Adrenal gland (tissue), 12 donors: ENCODE data around the gene FPGS. TPM values are rescaled to one million over a fixed set of nuclear protein-coding genes. Genes with fewer than 3 reads are reported as not detected.

Experiments used
- DNase-seq, 7 donors: peaks; one replicate each; pipeline ENCODE4 v3.0.0-alpha.2; 2019 to 2020
- H3K27ac ChIP-seq, 5 donors: fragments of 200-600 bp; sonication (generic) in 4 of 5; 1 replicate in 3 of 5; 2 replicates in 2 of 5; pipeline versions ENCODE4 v1.5.1 to v1.8.0; 2016 to 2020; ENCODE audit warnings: mild to moderate bottlenecking in 1 of 5
- H3K27me3 ChIP-seq: fragments of 200-600 bp; 2 replicates; pipeline ENCODE4 v1.8.0; 2021
- H3K36me3 ChIP-seq, 2 donors: fragments of 200-600 bp; replicated peaks in 1 of 2; 1 replicate in 1 of 2; 2 replicates in 1 of 2; pipeline versions ENCODE4 v1.5.1 to v1.8.0; 2018 to 2022
- H3K4me1 ChIP-seq, 2 donors: fragments of 200-600 bp; replicated peaks in 1 of 2; 1 replicate in 1 of 2; 2 replicates in 1 of 2; pipeline versions ENCODE4 v1.5.1 to v1.8.0; 2018 to 2021
- H3K4me3 ChIP-seq, 4 donors: fragments of 200-600 bp; sonication (generic) in 3 of 4; one replicate each; pipeline ENCODE4 v1.5.1; 2016 to 2018
- H3K9me3 ChIP-seq, 3 donors: fragments of 200-600 bp; sonication (generic) in 1 of 3; replicated peaks in 1 of 3; 1 replicate in 2 of 3; 2 replicates in 1 of 3; pipeline versions ENCODE4 v1.5.1 to v1.8.0; 2016 to 2021
- POLR2A ChIP-seq, 2 donors: fragments of 450-650 bp; IDR thresholded peaks; one replicate each; pipeline ENCODE4 v1.6.1; 2017; ENCODE audit warnings: antibody characterized with exemption in 2 of 2, mild to moderate bottlenecking in 2 of 2, moderate library complexity in 1 of 2
- WGBS, 4 donors: extraction: QIAGEN DNeasy Blood & Tissue Kit in 2 of 4; methylation state at CpG; one replicate each; pipeline versions ENCODE4 v1.1.5 to v1.1.7; 2013 to 2017; 5-methylcytosine and 5-hydroxymethylcytosine counted together
- intact Hi-C, 2 donors: fragments of 100-400 bp; cut with DNase I; formaldehyde crosslinking; loops; one replicate each; pipeline versions ENCODE4 v1.14.1 to v1.15.0; 2022 to 2023
- polyA plus RNA-seq, 3 donors: library from polyadenylated mRNA; stranded (reverse); fragments of 200-250 nt in 2 of 3; fragments of 350-450 nt in 1 of 3; fragmentation: Illumina TruSeq in 1 of 3; extraction: RNeasy Lipid Tissue Mini Kit (QIAGEN cat#74804) in 1 of 3; gene quantifications; one replicate each; pipeline ENCODE4 v1.2.3, GENCODE V29; 2013 to 2014
- total RNA-seq, 9 donors: library from RNA; depleted of rRNA in 4 of 9; stranded (reverse); fragments of >200 nt in 4 of 9; fragments of 120-200 nt in 1 of 9; fragmentation: NEBNext Ultra II Directional in 1 of 9; extraction: Animal tissue kit (Norgen Biotek cat#: 25700) in 1 of 9; gene quantifications; one replicate each; pipeline versions ENCODE4 v1.1.0 to v1.2.4, GENCODE V29; 2013 to 2023
- TF ChIP-seq, protein P1 (sequence below), 6 experiments: fragments of 450-650 bp in 4 of 6; fragments of 200-600 bp in 2 of 6; sonication (generic) in 1 of 6; IDR thresholded peaks; 1 replicate in 5 of 6; 2 replicates in 1 of 6; pipeline versions ENCODE4 v1.5.1 to v1.8.0; 2016 to 2021; ENCODE audit warnings: antibody characterized with exemption in 6 of 6, mild to moderate bottlenecking in 2 of 6, moderate library complexity in 1 of 6
- donor health status: healthy with polysubstance abuse.
- donor health status: Bipolar disorder and iron deficiency.
- donor health status: DM: yes; HTN: yes; CAD: no.
- donor health status: DM: no; HTN: no; CAD: no.
- donor health status: DM: no; HTN: no; CAD: no.
- donor health status: DM: yes; HTN: yes; CAD: no.

The FPGS gene
- total and polyA plus RNA-seq, 12 donors, result 31.1 to 359 (median 120) TPM

GRCh38 chr9:127768698-127769097 lies 34.0 kb upstream of the FPGS start:
- TF ChIP-seq, protein P1, sequence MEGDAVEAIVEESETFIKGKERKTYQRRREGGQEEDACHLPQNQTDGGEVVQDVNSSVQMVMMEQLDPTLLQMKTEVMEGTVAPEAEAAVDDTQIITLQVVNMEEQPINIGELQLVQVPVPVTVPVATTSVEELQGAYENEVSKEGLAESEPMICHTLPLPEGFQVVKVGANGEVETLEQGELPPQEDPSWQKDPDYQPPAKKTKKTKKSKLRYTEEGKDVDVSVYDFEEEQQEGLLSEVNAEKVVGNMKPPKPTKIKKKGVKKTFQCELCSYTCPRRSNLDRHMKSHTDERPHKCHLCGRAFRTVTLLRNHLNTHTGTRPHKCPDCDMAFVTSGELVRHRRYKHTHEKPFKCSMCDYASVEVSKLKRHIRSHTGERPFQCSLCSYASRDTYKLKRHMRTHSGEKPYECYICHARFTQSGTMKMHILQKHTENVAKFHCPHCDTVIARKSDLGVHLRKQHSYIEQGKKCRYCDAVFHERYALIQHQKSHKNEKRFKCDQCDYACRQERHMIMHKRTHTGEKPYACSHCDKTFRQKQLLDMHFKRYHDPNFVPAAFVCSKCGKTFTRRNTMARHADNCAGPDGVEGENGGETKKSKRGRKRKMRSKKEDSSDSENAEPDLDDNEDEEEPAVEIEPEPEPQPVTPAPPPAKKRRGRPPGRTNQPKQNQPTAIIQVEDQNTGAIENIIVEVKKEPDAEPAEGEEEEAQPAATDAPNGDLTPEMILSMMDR (IDR thresholded peaks at IDR 0.05), result no peak
- no peak for TF ChIP-seq POLR2A (IDR thresholded peaks at IDR 0.05)
- Histone ChIP-seq H3K27me3 (no peaks in the 10 kb centered on the region), H3K36me3 (no peaks in the 10 kb centered on the region), H3K27ac (peak overlapping the region in 1 of 5 donors; percentile 67), H3K4me1 (peaks cover 5 to 15% of the 10 kb centered on the region in 2 donors), H3K9me3 (no peaks in the 10 kb centered on the region), H3K4me3 (no peak overlapping the region)
- intact Hi-C loops, result no loop called here
- WGBS, 4 donors, result 66 to 70% (median 69%) methylated on average over 7 to 8 of the region's 8 CpGs
- no peak for DNase-seq

DNA sequence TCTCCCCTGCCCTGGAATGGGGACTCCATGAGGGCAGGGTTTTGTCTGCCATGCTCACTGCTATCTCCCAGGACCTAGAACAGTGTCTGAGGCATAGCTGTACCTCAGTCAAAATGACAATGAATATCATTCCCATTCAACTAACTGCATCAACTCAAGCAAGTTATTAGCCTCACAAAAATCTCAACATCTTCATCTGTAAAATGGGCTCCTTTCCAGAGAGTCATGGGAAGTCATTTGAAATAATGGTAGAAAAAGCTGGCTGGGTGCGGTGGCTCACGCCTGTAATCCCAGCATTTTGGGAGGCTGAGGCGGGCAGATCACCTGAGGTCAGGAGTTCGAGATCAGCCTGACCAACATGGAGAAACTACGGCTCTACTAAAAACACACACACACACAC lies 33.6 kb upstream of the FPGS start:
- no peaks in the 10 kb centered on the region for H3K9me3 ChIP-seq
- 74 to 95% (median 86%) methylated on average over 5 of the region's 5 CpGs for WGBS, 4 donors
- TF ChIP-seq, protein P1 (IDR thresholded peaks at IDR 0.05), result no peak
- TF ChIP-seq POLR2A (IDR thresholded peaks at IDR 0.05), result no peak
- H3K36me3 ChIP-seq, result no peaks in the 10 kb centered on the region
- intact Hi-C loops, result no loop called here
- H3K4me1 ChIP-seq, result peaks cover 5 to 15% of the 10 kb centered on the region in 2 donors
- DNase-seq, result no peak
- no peak overlapping the region for H3K27ac ChIP-seq
- no peaks in the 10 kb centered on the region for H3K27me3 ChIP-seq
- no peak overlapping the region for H3K4me3 ChIP-seq

DNA sequence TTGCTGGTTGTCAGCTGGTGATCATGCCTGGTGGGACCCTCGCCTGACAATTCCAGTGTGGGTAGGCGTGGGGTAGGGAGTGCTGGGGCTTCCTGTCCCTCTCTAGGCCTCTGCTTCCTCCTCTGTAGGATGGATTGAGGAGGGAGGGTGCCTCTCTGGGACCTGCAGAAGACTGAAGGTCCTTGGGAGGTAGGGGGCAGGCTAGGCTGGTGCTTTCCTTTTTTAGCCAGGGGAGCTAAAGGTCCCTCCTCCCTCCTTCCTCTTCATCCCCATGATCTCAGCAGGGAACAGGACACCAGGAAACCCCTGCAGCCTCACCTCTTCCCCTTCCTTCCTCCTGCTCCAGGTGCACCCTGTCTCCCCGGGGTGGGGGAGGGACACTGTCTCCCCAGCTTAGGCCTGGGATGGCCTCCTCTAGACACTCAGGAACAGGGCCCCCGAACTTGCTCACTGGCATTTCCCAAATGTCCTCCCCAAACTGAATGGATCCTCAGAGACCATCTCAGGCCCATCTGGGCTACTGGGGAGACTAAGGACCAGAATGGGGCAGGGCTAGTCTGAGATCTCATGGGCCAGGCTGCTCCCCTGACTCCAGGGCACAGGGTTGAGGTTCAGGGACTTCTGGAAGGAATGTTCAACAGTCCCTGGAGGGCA lies 32.6 kb upstream of the FPGS start:
- Histone ChIP-seq H3K27me3 (no peaks in the 10 kb centered on the region), H3K27ac (peak overlapping the region in 1 of 5 donors; percentile 64), H3K9me3 (no peaks in the 10 kb centered on the region), H3K36me3 (no peaks in the 10 kb centered on the region), H3K4me1 (peaks cover 5 to 15% of the 10 kb centered on the region in 2 donors), H3K4me3 (no peak overlapping the region)
- intact Hi-C loops, result no loop called here
- no peak for TF ChIP-seq POLR2A (IDR thresholded peaks at IDR 0.05)
- TF ChIP-seq, protein P1 (IDR thresholded peaks at IDR 0.05), result no peak
- 44 to 75% (median 68%) methylated on average over 2 to 4 of the region's 4 CpGs for WGBS, 4 donors
- no peak for DNase-seq

DNA sequence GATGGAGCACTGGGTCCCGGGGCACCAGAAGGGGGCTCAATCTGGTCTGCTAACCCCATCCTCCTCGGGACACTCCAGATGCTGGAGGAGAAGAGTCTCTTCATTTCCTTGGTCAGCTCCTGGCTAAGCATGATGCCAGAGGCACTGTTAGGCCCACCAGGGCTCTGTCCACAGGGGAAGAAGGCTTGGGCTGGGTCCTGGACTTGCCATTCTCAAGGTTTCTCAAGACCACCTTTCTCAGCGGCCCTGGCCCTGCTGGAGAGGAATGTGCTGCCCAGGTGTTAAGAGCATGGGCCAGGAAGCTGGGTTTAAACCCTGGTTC lies 32.1 kb upstream of the FPGS start:
- intact Hi-C loops, result no loop called here
- 31 to 67% (median 50%) methylated on average over 2 to 3 of the region's 3 CpGs for WGBS, 4 donors
- no peaks in the 10 kb centered on the region for H3K36me3 ChIP-seq
- no peaks in the 10 kb centered on the region for H3K9me3 ChIP-seq
- H3K27me3 ChIP-seq, result no peaks in the 10 kb centered on the region
- no peak for DNase-seq
- peak overlapping the region in 2 of 5 donors; percentile 27 for H3K27ac ChIP-seq
- H3K4me1 ChIP-seq, result peaks cover 5 to 15% of the 10 kb centered on the region in 2 donors
- H3K4me3 ChIP-seq, result peak overlapping the region in 2 of 4 donors; percentile 7 to 49
- TF ChIP-seq POLR2A (IDR thresholded peaks at IDR 0.05), result no peak
- TF ChIP-seq, protein P1 (IDR thresholded peaks at IDR 0.05), result no peak
